ENCODE data around the gene TCAF1.
A peak's percentile ranks its signal among the peaks of the same experiment; 100 is the strongest.

The TCAF1 gene

GRCh38 chr7:143901668-143902331 is at the start of gene TCAF1:
TCAF1 (minus strand) TSS chr7:143902176; CDS start chr7:143876608, 25,568 bp downstream.
- DNase-seq = peak; percentile 89

- no peak for DNase-seq
Measured at GRCh38 chr7:143948733-143949132, 46.8 kb upstream of the TCAF1 start.

- no peak for DNase-seq
Measured at GRCh38 chr7:143947111-143947510, 45.1 kb upstream of the TCAF1 start.

GRCh38 chr7:143945423-143945822 is 43.4 kb upstream of the TCAF1 start:
- no peak for DNase-seq

- DNase-seq = no peak
Measured at GRCh38 chr7:143938379-143939243, 36.6 kb upstream of the TCAF1 start.

- no peak for DNase-seq
Measured at GRCh38 chr7:143936087-143937009, 34.4 kb upstream of the TCAF1 start.

- DNase-seq = no peak
Measured at GRCh38 chr7:143934526-143935325, 32.8 kb upstream of the TCAF1 start, which contains the start of gene OR2F2. OR2F2 (plus strand) TSS chr7:143935233; CDS start chr7:143935233, 0 bp downstream.

GRCh38 chr7:143931739-143932138 is 29.8 kb upstream of the TCAF1 start:
- no peak for DNase-seq

GRCh38 chr7:143929224-143929920 is 27.4 kb upstream of the TCAF1 start:
- peak; percentile 1 to 2 for DNase-seq

GRCh38 chr7:143924851-143925250 is 22.9 kb upstream of the TCAF1 start:
- DNase-seq = no peak

- no peak for DNase-seq
Measured at GRCh38 chr7:143914938-143915652, 13.1 kb upstream of the TCAF1 start.

- DNase-seq = no peak
Measured at GRCh38 chr7:143913945-143914615, 12.1 kb upstream of the TCAF1 start.

GRCh38 chr7:143910473-143911248 is 8.7 kb upstream of the TCAF1 start:
- no peak for DNase-seq

GRCh38 chr7:143909863-143910262 is 7.9 kb upstream of the TCAF1 start:
- DNase-seq = no peak

- no peak for DNase-seq
Measured at GRCh38 chr7:143908120-143908519, 6.1 kb upstream of the TCAF1 start.

GRCh38 chr7:143906895-143907294 is 4.9 kb upstream of the TCAF1 start:
- DNase-seq = no peak

- DNase-seq = no peak
Measured at GRCh38 chr7:143906151-143906550, 4.2 kb upstream of the TCAF1 start.

GRCh38 chr7:143905509-143905908 is 3.5 kb upstream of the TCAF1 start:
- no peak for DNase-seq

- no peak for DNase-seq
Measured at GRCh38 chr7:143902332-143902899, 440 bp upstream of the TCAF1 start.

Measured in stimulated activated CD4-positive, alpha-beta T cell treated with anti-CD3 and anti-CD28 coated beads, Interleukin-2, amount 100 ng/mL, for 48 hours (primary cell).